ENCODE measurements around the gene ELAVL2.
"Not testable (repeated sequence)": the region's sequence is repeated elsewhere in the genome, so short reads cannot be mapped to it uniquely, and the experiment has no call there.

ELAVL2 gene

GRCh38 chr9:23769307-23769935 lies 56.6 kb downstream of the ELAVL2 start:
- DNase-seq: no peak

- DNase-seq: no peak
Observed at GRCh38 chr9:23768861-23769260, 57.2 kb downstream of the ELAVL2 start.

GRCh38 chr9:23766613-23767012 lies 59.4 kb downstream of the ELAVL2 start:
- no peak for DNase-seq

- DNase-seq: no peak
Observed at GRCh38 chr9:23765561-23765960, 60.5 kb downstream of the ELAVL2 start.

GRCh38 chr9:23764219-23764618 lies 61.8 kb downstream of the ELAVL2 start:
- no peak for DNase-seq

GRCh38 chr9:23754551-23754950 lies 71.5 kb downstream of the ELAVL2 start:
- DNase-seq: no peak

GRCh38 chr9:23752859-23753258 lies 73.2 kb downstream of the ELAVL2 start:
- no peak for DNase-seq

GRCh38 chr9:23751633-23752032 lies 74.4 kb downstream of the ELAVL2 start:
- DNase-seq: no peak

- DNase-seq: no peak
Observed at GRCh38 chr9:23750808-23751207, 75.2 kb downstream of the ELAVL2 start.

GRCh38 chr9:23747088-23748075 lies 78.7 kb downstream of the ELAVL2 start:
- DNase-seq: no peak

GRCh38 chr9:23746317-23746716 lies 79.7 kb downstream of the ELAVL2 start:
- DNase-seq: no peak

GRCh38 chr9:23743036-23743435 lies 83.0 kb downstream of the ELAVL2 start:
- no peak for DNase-seq

GRCh38 chr9:23741351-23741750 lies 84.7 kb downstream of the ELAVL2 start:
- no peak for DNase-seq

GRCh38 chr9:23740531-23740930 lies 85.5 kb downstream of the ELAVL2 start:
- DNase-seq: no peak

- DNase-seq: no peak
Observed at GRCh38 chr9:23739753-23740152, 86.3 kb downstream of the ELAVL2 start.

GRCh38 chr9:23736293-23736692 lies 89.7 kb downstream of the ELAVL2 start:
- no peak for DNase-seq

- DNase-seq: no peak
Observed at GRCh38 chr9:23733495-23734078, 92.5 kb downstream of the ELAVL2 start.

GRCh38 chr9:23731353-23731752 lies 94.7 kb downstream of the ELAVL2 start:
- DNase-seq: no peak

- no peak for DNase-seq
Observed at GRCh38 chr9:23730364-23730763, 95.7 kb downstream of the ELAVL2 start.

- no peak for DNase-seq
Observed at GRCh38 chr9:23728736-23729135, 97.3 kb downstream of the ELAVL2 start.

- DNase-seq: no peak
Observed at GRCh38 chr9:23725279-23725946, 100.6 kb downstream of the ELAVL2 start.

- no peak for DNase-seq
Observed at GRCh38 chr9:23723672-23724071, 102.4 kb downstream of the ELAVL2 start.

- DNase-seq: not testable (repeated sequence)
Observed at GRCh38 chr9:23723048-23723447, 103.0 kb downstream of the ELAVL2 start.

Measured in NCI-H187 treated with DMSO at 0.1 percent for 48 hours (cell line).